ENCODE measurements around the gene PIK3R5. TPM values are rescaled to one million over a fixed set of nuclear protein-coding genes. Genes with fewer than 3 reads are reported as not detected.
"Not testable (repeated sequence)": the region's sequence is repeated elsewhere in the genome, so short reads cannot be mapped to it uniquely, and the experiment has no call there.

Gene PIK3R5
- polyA plus RNA-seq, 3 donors: 0.81 to 1.3 (median 0.90) TPM

DNA sequence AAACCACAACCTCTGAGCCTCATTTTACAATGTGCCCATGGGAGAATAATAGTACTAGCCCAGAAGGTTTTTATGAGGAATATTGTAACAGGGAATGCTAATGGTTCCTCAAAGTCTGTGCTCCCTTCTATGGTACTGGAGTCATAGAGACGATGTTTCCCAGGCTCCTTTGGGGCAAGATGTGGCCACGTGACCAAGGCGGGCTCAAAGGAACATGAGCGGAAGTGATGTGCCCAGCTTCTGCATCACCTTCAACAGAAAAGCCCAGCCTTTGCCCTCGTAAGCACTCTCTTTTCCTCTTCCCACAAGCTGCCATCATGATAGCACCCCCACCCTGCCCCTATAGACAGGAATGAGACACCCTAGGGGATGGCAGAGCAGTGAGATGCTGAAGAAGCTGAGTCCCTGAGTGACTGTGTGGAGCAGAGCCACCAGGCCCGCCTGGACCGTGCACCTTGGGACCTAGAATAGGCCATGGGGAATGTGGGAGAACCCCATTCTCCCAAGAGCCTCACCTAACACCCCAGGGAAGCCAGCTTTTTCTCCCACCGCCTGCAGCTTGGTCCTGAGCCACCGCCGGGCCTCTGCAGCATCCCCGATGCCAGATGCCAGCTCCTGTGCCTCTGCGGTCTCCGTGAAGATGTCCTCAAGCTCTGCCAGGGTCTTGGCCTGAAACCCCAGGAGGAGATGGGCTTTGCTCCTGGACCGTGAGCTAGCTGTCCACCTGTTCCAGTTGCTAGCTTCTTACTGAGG lies 75.9 kb downstream of the PIK3R5 start:
- no peak for DNase-seq (ENCODE audit: extremely low read depth in 1 of 11, low read depth in 9 of 11, low spot score in 4 of 11)

DNA sequence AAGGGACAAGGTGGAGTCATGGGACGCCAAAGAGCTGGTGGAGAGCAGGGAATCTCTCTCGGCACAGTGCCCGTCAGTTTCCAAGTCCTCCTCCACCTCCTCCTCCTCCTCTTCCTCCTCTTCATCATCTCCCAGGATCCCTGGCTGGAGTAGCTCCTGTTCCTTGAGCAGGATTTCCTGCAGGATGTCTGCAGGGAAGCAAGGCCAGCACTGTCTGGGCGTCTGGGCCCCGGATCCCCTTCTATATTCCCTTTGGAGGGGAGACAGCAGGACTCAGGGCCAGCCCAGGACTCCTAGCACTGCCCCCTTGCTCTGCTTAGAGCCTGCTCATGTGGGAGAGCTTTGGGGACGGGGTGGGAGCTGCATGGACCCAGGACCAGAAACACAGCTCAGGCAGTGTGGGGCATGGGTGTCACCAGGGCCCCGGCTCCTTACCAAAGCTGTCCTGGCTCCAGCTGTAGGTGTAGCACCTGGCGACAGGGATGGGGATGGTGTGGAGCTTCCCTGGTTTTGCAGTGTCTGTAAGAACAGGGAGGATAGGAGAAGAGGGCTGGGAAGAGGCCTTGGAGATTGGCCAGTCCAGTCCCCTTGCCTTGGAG lies 76.7 kb downstream of the PIK3R5 start:
- no peak for DNase-seq (ENCODE audit: extremely low read depth in 1 of 11, low read depth in 9 of 11, low spot score in 4 of 11)

DNA sequence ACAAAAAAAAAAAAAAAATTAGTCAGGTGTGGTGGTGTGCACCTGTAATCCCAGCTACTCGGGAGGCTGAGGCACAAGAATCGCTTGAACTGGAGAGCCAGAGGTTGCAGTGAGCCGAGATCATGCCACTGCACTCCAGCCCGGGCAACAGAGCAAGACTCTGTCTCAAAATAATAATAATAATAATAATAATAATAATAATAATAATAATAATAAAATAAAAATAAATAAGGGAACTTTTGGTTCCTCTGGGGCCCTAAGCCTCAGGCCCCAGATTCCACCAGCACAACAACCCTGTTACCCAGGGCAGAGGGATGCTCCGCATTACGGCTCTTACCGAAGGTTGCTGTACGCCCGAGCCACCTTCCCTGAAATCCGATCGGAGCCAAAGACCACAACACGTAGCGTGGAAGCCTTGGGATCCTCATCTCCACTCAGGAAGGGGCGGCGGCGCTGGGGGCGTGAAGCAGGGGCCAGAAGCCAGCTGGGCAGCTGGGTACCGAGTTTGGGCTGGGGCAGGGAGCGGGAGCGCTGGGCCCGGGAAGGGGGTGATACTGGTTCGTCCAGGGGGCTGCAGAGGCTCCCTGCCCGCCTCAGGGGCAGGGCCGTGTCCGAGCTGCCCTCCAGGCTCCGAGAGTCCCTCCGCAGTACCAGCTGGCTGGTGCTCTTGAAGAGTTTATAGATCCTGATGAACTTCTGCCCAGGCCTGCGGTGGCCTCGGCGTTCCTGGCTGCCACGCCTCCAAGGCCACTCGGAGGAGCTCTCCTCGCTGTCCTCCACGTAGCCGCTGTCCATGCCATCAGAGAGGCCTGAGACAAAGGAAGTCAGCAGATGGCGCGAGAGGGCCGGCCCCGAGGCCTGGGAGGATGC lies 77.4 kb downstream of the PIK3R5 start:
- peak in 6 of 11 donors; percentile 25 to 54 (median 40) for DNase-seq (ENCODE audit: extremely low read depth in 1 of 11, low read depth in 9 of 11, low spot score in 4 of 11)

DNA sequence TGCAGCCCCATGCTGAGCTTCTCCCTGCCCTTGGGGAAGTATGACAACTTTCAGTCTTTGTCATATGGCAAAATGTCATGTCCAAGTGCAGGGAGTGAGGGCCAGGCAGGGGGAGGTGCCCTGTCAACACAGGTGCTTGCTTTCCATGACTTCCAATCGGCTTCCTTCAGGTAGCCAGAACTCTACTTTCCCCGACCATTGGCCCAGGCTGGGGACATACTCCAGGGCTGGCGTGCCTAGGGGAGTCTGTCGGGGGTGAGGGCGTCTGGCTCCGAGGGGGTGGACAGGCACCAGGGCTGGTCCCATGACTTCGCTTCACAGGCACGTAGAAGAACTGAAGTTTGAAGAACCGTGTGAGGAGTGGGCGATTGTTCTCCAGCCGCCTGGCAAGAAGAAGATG lies 78.2 kb downstream of the PIK3R5 start:
- DNase-seq (ENCODE audit: extremely low read depth in 1 of 11, low read depth in 9 of 11, low spot score in 4 of 11): no peak

DNA sequence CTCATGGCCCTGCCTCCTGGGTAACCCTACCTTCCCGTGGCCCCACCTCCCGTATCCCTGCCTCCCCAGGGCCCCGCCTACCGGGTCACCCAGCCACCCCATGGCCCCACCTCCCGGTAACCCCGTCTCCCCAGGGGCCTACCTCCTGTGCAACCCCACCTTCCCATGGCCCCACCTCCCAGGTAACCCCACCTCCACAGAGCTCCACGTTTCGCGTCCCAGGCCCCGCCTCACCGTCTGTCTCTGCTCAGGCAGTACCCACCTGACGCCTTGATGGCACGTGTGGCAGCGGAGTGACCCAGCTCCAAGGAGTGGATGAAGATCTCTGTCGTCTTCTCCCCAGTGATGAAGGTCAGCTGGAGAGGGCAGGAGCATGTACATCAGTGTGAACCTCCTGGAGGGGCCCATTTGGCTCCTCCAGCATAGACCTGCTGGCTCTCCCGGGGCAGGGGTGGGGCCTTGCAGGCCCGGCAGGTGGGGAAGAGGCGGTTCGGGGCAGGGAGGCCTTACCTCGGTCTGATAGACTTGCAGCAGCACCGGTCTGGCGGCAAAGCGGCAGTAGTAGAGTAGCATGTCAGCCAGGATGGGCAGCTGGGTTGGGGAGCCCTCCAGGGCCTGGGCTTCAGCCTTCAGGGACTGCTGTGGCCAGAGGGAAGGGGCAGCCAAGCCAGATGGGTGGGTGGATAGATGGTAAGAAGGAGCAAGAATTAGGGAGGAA lies 79.4 kb downstream of the PIK3R5 start:
- DNase-seq (ENCODE audit: extremely low read depth in 1 of 11, low read depth in 9 of 11, low spot score in 4 of 11): no peak

DNA sequence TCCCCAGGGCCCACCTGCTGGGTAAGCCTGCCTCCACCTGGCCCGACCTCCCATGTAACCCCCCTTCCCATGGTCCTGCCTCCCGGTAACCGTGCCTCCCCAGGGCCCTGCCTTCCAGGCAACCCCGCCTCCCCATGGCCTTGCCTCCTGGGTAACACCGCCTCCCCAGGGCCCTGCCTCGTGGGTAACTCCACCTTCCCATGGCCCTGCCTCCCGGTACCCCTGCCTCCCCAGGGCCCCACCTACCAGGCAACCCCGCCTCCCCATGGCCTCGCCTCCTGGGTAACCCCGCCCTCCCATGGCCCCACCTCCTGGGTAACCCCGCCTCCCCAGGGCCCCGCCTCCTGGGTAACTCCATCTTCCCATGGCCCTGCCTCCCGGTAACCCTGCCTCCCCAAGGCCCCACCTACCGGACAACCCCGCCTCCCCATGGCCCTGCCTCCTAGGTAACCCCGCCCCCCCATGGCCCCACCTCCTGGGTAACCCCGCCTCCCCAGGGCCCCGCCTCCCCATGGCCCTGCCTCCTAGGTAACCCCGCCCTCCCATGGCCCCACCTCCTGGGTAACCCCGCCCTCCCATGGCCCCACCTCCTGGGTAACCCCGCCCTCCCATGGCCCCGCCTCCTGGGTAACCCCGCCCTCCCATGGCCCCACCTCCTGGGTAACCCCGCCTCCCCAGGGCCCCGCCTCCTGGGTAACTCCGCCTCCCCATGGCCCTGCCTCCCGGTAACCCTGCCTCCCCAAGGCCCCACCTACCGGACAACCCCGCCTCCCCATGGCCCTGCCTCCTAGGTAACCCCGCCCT lies 80.1 kb downstream of the PIK3R5 start:
- DNase-seq (ENCODE audit: extremely low read depth in 1 of 11, low read depth in 9 of 11, low spot score in 4 of 11): not testable (repeated sequence)

DNA sequence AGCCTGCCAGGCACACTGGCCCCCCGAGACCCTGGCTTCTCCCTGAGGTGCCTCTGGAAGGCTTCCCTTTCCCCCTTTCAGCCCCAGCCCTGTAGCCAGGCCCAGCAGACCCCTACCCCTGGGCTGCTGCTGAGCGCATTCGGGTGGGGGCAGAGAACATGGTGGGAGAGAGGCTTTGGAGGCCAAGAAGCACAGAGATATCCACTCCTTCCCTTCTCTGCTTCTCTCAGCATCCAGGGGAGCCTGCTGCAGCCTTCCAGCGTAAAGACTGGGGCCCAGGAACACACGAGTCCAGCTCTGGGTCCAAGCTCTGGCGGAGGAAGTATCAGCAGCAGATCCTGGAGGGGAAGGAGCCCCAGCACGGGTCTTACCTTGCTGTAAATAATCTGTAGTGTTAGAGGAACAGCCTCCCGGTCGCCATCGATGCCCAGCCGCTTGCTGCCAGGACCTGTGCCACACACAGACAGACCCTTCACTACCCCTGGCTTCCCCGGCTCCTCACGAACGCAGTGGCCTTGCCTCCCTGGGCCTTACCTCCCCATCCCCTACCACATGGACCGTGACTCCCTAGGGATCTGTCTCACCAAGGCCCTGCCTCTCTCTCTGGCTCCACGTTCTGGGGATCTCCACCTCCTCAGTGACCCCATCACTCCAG lies 81.0 kb downstream of the PIK3R5 start:
- DNase-seq (ENCODE audit: extremely low read depth in 1 of 11, low read depth in 9 of 11, low spot score in 4 of 11): no peak

DNA sequence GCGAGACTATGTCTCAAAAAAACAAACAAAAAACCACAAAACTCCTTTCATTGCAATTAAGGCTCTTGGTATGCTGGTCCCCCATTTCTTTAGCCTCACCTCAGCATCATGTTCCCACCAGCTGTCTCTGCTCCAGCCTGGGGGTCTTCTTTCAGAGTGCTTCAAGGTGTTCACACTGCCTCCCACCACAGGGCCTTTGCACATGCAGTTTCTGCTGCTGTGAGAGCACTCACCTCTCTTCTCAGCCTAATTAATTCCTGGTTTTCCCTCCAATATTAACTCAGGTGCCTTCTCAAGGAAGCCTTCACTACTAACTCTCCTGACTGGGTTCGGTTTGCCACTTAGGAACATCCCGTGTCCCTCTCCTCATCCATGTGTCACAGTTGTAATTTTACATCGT lies 82.2 kb downstream of the PIK3R5 start:
- DNase-seq (ENCODE audit: extremely low read depth in 1 of 11, low read depth in 9 of 11, low spot score in 4 of 11): no peak

DNA sequence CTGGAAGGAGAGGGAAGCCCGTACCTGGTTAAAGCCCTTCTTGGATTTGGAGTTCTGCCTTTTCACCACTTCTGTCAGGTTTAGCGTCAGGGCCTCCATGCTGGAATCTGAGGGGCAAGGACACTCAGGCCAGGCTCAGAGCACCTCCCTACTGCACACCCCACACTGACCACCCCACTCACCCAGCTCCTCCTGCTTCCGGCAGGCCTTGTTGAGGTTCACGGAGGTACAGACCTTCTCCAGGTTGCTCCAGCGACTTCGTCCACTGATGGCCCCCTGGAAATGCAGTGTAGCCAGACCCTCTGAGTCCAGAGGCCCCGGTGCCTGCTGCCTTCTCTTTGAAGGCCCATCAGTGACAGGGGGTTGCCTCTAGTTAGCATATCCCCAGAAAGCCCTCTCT lies 83.9 kb downstream of the PIK3R5 start:
- DNase-seq (ENCODE audit: extremely low read depth in 1 of 11, low read depth in 9 of 11, low spot score in 4 of 11): no peak

DNA sequence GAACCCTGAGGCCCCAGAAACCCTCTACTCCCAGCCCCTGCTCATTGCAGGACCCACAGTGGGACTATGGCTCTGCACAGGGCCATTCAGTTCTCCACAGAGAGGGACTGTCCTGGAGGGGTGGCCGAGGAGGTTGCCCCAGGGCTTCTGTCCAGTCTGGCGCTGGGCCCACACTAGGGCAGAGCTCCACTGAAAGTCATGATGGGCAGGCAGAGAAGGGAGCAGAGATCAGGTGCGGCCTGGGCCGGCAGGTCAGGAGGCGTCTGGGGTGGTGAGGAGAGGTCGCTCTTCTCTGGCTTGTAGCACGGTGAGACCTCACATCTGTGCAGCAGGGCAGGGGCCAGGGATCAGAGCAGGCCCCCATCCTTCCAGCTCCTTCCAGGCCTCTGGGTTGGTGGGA lies 85.0 kb downstream of the PIK3R5 start:
- DNase-seq (ENCODE audit: extremely low read depth in 1 of 11, low read depth in 9 of 11, low spot score in 4 of 11): no peak

DNA sequence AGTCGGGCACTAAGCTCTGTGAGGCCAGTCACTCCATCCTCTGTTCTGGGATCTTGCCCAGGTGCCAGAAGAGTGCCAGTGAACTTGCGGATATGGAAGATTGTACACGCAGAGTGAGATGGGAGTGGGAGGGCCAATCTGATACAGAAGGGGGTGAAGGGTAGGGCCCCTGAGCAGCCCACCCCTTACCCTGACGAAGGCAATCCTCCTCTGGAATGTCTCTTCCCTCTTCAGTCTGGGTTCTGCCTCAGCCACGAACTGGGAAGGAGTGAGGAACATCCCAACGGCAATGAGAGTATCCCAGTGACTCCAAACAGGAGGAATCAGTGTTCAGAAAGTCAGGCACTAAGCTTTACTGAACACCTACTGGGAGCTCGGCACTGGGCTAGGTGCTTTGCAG lies 86.1 kb downstream of the PIK3R5 start:
- no peak for DNase-seq (ENCODE audit: extremely low read depth in 1 of 11, low read depth in 9 of 11, low spot score in 4 of 11)

DNA sequence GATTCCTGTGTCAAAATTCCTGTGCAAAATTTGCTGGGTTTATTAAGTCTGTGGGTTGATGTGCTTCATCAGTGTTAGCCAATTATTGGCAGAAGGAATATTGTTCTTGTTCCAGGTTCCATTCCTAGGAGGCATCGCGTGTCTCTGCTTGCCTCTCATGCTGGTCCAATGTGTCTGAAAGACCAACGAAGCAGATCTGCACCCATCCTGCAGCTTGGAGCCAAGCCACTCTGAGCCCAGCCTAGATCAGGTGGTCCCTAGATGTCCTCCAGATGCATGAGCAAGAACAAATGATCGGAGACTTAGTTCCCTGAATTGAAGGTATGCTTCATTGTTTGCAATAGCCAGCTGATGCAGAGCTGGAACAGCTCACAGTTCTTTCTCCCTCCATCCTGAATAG lies 87.5 kb downstream of the PIK3R5 start:
- no peak for DNase-seq (ENCODE audit: extremely low read depth in 1 of 11, low read depth in 9 of 11, low spot score in 4 of 11)

DNA sequence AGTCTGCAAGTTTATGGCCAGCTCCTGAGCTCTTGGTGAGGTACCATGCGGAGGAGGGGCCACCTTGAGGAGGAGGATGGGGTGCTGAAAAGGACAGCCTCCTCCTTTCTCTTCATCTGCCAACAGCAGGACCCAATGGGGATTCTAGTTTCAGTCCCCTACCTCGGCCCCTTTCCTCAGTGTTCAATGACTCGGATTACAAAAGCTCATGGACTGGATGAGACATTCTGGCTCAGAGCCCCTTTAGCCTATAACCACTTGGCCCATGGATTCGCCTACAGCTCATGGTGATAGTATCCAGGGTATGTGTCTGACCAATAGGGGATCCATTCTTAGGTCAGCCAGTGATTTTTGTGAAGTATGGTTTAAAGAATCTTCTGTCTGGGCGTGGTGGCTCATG lies 89.5 kb downstream of the PIK3R5 start:
- DNase-seq (ENCODE audit: extremely low read depth in 1 of 11, low read depth in 9 of 11, low spot score in 4 of 11): no peak

DNA sequence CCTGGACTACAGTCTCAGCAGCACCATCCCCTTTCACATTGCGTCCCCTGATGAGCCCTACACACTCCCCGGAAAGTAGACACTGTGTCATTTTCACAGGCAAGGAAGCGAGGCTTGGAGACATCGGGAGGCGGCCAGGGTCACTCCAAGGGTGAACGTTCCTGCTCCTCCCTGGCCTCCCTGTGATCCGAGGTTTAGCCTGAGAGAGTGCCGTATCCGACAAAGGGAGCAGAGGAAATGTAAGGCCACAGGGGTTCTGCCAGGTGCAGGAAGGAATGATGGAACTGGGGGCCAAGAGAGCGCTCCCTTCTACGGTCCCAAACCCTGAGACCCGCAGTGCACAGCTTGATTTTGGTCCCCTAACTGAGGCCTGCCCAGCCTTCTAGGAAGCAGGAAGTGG lies 90.1 kb downstream of the PIK3R5 start:
- no peak for DNase-seq (ENCODE audit: extremely low read depth in 1 of 11, low read depth in 9 of 11, low spot score in 4 of 11)

DNA sequence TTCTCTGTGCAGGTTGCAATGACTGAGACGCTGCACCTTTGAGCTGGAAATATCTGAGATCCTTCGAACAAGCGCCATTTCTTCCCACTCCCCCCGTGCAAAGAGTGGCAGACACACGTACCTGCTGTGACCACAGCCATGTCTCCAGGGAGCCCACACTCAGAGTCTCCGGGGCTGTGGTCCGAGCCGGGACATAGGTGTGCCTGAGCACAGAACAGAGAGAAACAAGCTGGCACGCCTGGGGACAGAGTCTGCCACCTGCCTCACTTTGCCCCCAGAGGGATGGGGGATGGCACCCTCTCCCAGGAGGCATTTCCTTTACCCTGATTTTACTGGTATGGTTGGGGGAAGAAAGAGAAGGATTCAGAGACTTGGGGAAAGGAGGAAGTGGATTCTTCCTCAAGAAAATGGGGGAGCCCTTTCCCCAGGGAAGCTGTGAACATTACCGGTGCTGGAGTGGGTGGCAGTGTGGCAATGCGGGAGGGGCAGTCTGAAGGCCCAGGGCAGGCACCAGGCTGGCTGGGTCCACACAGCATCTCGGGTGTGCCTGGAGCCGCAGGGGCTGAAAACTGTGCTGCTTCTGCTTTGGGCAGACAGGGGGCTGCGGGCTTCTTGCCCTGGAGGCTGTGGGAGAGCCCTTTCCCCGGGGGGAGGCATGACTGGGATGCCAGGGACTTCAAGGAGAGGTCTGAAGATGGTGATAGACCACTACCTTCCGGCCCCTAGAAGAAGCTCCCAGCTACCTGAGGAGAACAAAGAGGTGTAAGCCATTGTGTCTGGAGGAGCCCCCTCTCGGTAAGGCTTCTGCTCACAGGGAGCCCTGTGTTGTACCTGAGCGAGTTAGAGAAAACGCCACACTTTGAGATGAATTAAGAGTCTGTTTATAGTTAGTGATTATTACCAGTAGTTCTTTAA lies 91.4 kb downstream of the PIK3R5 start:
- no peak for DNase-seq (ENCODE audit: extremely low read depth in 1 of 11, low read depth in 9 of 11, low spot score in 4 of 11)

DNA sequence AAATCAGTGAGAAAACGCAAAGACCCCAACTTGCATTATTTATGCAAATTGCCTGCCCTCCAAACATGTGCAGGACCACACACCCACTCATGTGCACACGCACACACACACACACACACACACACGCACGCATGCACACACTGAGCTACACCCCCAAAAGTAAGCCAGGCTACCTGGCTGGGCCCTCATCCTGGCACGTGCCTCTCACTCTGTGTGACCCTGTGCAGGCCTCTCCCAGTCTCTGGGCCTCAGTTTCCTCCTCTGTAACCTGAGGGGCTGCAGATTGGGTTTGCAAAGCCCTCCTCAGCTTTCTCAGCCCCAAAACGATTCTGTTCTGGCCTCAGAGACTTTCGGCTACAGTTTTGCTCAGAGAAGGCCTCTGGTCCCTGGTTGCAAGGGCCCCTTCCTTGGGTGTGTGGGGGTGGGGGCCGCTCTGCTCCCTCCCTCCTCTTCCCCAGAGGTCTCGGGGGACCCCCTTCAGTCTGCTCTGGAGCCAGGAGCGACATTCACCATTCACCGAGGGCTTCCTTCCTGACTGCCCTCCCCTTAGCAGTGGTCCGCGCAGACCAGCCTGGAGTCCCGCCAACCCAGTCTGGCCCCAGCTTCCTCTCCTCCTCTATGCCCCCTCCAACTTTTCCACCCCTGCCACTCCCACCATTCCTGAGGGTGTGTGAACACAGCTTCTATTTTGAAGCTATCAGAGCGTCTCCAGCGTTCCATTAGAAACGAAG lies 92.6 kb downstream of the PIK3R5 start:
- DNase-seq (ENCODE audit: extremely low read depth in 1 of 11, low read depth in 9 of 11, low spot score in 4 of 11): no peak
